Progenitor cell of endocrine pancreas (in vitro differentiated cells): ENCODE data around the gene FAM25A. TPM values are rescaled to one million over a fixed set of nuclear protein-coding genes. Genes with fewer than 3 reads are reported as not detected.
A peak's percentile ranks its signal among the peaks of the same experiment; 100 is the strongest.

Experiments
- DNase-seq: peaks from one replicate; pipeline ENCODE4 v3.0.0; 2021; ENCODE audit warnings: low spot score; ENCODE audit not compliant: unreplicated experiment
- H3K27ac Mint-ChIP-seq: 2 replicates; pipeline ENCODE4 v1.8.0; 2021; ENCODE audit warnings: mild to moderate bottlenecking, moderate library complexity, mixed read lengths
- H3K27me3 Mint-ChIP-seq: 2 replicates; pipeline ENCODE4 v1.8.0; 2021; ENCODE audit warnings: mixed read lengths
- H3K36me3 Mint-ChIP-seq: 2 replicates; pipeline ENCODE4 v1.8.0; 2022; ENCODE audit warnings: mixed read lengths; ENCODE audit not compliant: insufficient read depth
- H3K4me1 Mint-ChIP-seq: 2 replicates; pipeline ENCODE4 v1.8.0; 2021; ENCODE audit warnings: low read depth, mixed read lengths
- H3K4me3 Mint-ChIP-seq: 2 replicates; pipeline ENCODE4 v1.8.0; 2021; ENCODE audit warnings: low read depth, mild to moderate bottlenecking, moderate library complexity, mixed read lengths
- H3K9me3 Mint-ChIP-seq: 2 replicates; pipeline ENCODE4 v1.8.0; 2021; ENCODE audit warnings: low read depth, mixed read lengths
- total RNA-seq: library from RNA; stranded (reverse); gene quantifications from 2 replicates; pipeline ENCODE4 v1.2.1, GENCODE V29; 2021
- TF ChIP-seq, protein P1 (sequence below): fragments of 200-600 bp; sonication (generic); IDR thresholded peaks from one replicate; pipeline ENCODE4 v1.5.0; 2021; ENCODE audit warnings: antibody characterized with exemption, mild to moderate bottlenecking; ENCODE audit not compliant: unreplicated experiment

Gene FAM25A
- total RNA-seq, 1 donor from 2014 or later = not detected

- Mint-ChIP-seq H3K9me3 (no peaks in the 10 kb centered on the region), H3K27ac (no peak overlapping the region), H3K27me3 (no peaks in the 10 kb centered on the region), H3K4me3 (no peak overlapping the region), H3K36me3 (peaks cover 35% of the 10 kb centered on the region), H3K4me1 (peaks cover 9% of the 10 kb centered on the region)
- DNase-seq = no peak
- TF ChIP-seq, protein P1, sequence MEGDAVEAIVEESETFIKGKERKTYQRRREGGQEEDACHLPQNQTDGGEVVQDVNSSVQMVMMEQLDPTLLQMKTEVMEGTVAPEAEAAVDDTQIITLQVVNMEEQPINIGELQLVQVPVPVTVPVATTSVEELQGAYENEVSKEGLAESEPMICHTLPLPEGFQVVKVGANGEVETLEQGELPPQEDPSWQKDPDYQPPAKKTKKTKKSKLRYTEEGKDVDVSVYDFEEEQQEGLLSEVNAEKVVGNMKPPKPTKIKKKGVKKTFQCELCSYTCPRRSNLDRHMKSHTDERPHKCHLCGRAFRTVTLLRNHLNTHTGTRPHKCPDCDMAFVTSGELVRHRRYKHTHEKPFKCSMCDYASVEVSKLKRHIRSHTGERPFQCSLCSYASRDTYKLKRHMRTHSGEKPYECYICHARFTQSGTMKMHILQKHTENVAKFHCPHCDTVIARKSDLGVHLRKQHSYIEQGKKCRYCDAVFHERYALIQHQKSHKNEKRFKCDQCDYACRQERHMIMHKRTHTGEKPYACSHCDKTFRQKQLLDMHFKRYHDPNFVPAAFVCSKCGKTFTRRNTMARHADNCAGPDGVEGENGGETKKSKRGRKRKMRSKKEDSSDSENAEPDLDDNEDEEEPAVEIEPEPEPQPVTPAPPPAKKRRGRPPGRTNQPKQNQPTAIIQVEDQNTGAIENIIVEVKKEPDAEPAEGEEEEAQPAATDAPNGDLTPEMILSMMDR = no peak
These were observed 44.6 kb downstream of the FAM25A start for GRCh38 chr10:87064651-87065050.

DNA sequence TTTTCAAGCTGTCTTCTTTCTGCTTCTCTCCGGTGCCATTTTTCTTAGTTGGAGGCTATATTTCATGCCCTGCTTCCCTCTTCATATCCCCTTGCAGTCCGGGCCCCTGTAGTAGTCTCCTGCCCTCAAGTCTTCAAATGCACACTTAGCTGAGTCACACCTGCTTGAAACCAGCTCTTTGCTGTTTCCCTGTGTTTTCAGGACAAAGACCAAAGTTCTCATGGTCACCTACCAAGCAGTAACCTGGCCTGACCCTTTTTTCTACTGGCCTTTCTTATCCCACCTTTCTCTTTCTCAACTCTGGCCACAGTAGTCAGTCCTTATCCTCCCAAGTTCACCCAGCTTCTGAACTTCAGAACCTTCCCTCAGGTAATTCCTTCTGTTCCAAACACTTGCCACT, 46.1 kb downstream of the FAM25A start:
- no peaks in the 10 kb centered on the region for H3K9me3 Mint-ChIP-seq
- H3K36me3 Mint-ChIP-seq = peaks cover 28% of the 10 kb centered on the region
- H3K4me1 Mint-ChIP-seq = peaks cover 8% of the 10 kb centered on the region
- TF ChIP-seq, protein P1 = no peak
- no peaks in the 10 kb centered on the region for H3K27me3 Mint-ChIP-seq
- DNase-seq = no peak
- H3K27ac Mint-ChIP-seq = peak overlapping the region; percentile 69
- no peak overlapping the region for H3K4me3 Mint-ChIP-seq

DNA sequence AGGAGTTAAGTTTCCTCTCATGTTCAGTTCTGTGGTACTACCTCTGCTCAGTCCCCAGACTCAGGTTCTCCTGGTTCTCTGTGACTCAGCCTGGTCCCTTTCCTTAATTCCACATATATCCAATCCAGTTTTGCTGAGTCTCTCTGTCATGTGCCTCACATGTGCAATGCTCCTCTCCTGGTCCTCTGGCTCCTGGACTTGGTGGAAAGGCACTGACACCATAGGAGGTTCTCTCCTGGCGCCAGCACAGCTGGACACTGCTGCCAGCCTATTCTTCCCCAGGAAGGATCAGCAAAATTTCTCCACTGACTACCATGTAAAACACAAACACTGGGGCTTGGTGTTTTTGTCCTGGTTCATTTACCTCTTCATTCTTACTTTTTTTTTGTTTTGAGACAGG, 46.8 kb downstream of the FAM25A start:
- Mint-ChIP-seq H3K9me3 (no peaks in the 10 kb centered on the region), H3K4me3 (no peak overlapping the region), H3K4me1 (peaks cover 10% of the 10 kb centered on the region), H3K27me3 (no peaks in the 10 kb centered on the region), H3K27ac (no peak overlapping the region), H3K36me3 (peaks cover 34% of the 10 kb centered on the region)
- TF ChIP-seq, protein P1 = no peak
- no peak for DNase-seq

GRCh38 chr10:87068281-87068680, 48.2 kb downstream of the FAM25A start:
- DNase-seq = no peak
- H3K36me3 Mint-ChIP-seq = peaks cover 31% of the 10 kb centered on the region
- H3K4me3 Mint-ChIP-seq = no peak overlapping the region
- no peaks in the 10 kb centered on the region for H3K9me3 Mint-ChIP-seq
- H3K27ac Mint-ChIP-seq = no peak overlapping the region
- H3K4me1 Mint-ChIP-seq = peaks cover 16% of the 10 kb centered on the region
- TF ChIP-seq, protein P1 = no peak
- no peaks in the 10 kb centered on the region for H3K27me3 Mint-ChIP-seq

DNA sequence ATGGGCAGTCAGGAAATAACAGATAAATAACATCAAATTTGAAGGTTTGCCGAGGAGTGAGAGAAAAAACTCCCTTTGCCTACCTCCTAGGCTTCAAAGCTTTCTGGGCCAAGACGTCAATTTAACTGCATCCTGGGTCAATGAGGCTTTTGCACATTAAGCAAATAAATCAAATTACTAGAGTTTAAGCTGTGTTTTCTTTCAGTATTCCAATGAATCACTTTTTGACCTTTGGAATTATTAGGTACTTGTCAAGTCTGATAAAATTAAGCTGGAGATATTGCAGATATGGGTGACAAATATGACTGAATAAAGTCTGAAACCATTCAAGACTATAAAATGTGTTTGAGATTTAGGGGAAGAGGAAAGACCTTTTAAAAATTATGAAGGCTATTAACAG, 52.4 kb downstream of the FAM25A start:
- TF ChIP-seq, protein P1 = no peak
- peaks cover 16% of the 10 kb centered on the region for H3K4me1 Mint-ChIP-seq
- H3K27me3 Mint-ChIP-seq = no peaks in the 10 kb centered on the region
- DNase-seq = no peak
- peaks cover 15% of the 10 kb centered on the region for H3K36me3 Mint-ChIP-seq
- no peak overlapping the region for H3K4me3 Mint-ChIP-seq
- H3K9me3 Mint-ChIP-seq = no peaks in the 10 kb centered on the region
- H3K27ac Mint-ChIP-seq = no peak overlapping the region

Other genes starting within 250 kb of the FAM25A start
- 1.5 and 1.6 TPM in 2 replicates for gene MMRN2, start 62.7 kb upstream of the FAM25A start, total RNA-seq
- 14.6 and 17.5 TPM in 2 replicates for gene SNCG, start 61.7 kb upstream of the FAM25A start, total RNA-seq
- gene ADIRF, start 51.8 kb upstream of the FAM25A start, total RNA-seq = not detected in 2 replicates
- 69.5 and 72.4 TPM in 2 replicates for gene GLUD1, start 74.5 kb downstream of the FAM25A start, total RNA-seq
- 18.9 and 19.2 TPM in 2 replicates for gene SHLD2, start 74.9 kb downstream of the FAM25A start, total RNA-seq
- gene NUTM2A, start 205.2 kb downstream of the FAM25A start, total RNA-seq = 2.9 and 4.3 TPM in 2 replicates